Mammary epithelial cell (primary cell): Measurements from ENCODE around the gene ZFPL1.

Experiments used
- CTCF ChIP-seq, 2 donors: IDR thresholded peaks in 1 of 2; conservative IDR thresholded peaks in 1 of 2; 2 replicates each; pipeline ENCODE4 v1.5.1; 2011 to 2012; ENCODE audit warnings: inconsistent platforms in 2 of 2, low read length in 2 of 2, mild to moderate bottlenecking in 2 of 2, control low read depth in 1 of 2, low read depth in 1 of 2; ENCODE audit not compliant: insufficient read depth in 1 of 2; ENCODE audit errors: extremely low read depth in 1 of 2
- EZH2 ChIP-seq: IDR thresholded peaks from 2 replicates; pipeline ENCODE4 v1.6.1; 2012; ENCODE audit warnings: low read length, inconsistent platforms, borderline replicate concordance

GRCh38 chr11:65121865-65122696 is 38.1 kb downstream of the ZFPL1 start, which contains the start of the genes FAU and MRPL49:
- TF ChIP-seq CTCF (conservative IDR thresholded peaks at IDR 0.05 in 1 of 2, IDR thresholded peaks at IDR 0.05 in 1 of 2; ENCODE audit: extremely low read depth in 1 of 2, insufficient read depth in 1 of 2, low read depth in 1 of 2, low read length in 2 of 2): no peak
- no peak for TF ChIP-seq EZH2
